ENCODE measurements around the gene ZNF83.

ZNF83 gene

GRCh38 chr19:52660981-52661380 is 22.8 kb upstream of the ZNF83 start:
- TF ChIP-seq ISL1 (CRISPR knock-in tag; IDR thresholded peaks at IDR 0.05) (no peak), CREB5 (CRISPR knock-in tag; IDR thresholded peaks at IDR 0.05; ENCODE audit: low read depth) (no peak), POU6F1 (CRISPR knock-in tag; IDR thresholded peaks at IDR 0.05; ENCODE audit: borderline replicate concordance, low read depth) (no peak), TCF4 (CRISPR knock-in tag; IDR thresholded peaks at IDR 0.05; ENCODE audit: borderline replicate concordance) (no peak), OSR1 (CRISPR knock-in tag; IDR thresholded peaks at IDR 0.05) (no peak), PATZ1 (CRISPR knock-in tag; IDR thresholded peaks at IDR 0.05; ENCODE audit: borderline replicate concordance) (no peak), ZC3H10 (CRISPR knock-in tag; IDR thresholded peaks at IDR 0.05) (no peak), CSRNP3 (CRISPR knock-in tag; IDR thresholded peaks at IDR 0.05) (no peak), BACH2 (CRISPR knock-in tag; IDR thresholded peaks at IDR 0.05; ENCODE audit: borderline replicate concordance) (no peak), ARNTL (CRISPR knock-in tag; IDR thresholded peaks at IDR 0.05; ENCODE audit: borderline replicate concordance, low read depth) (no peak), ESRRG (CRISPR knock-in tag; IDR thresholded peaks at IDR 0.05) (no peak), RARB (CRISPR knock-in tag; IDR thresholded peaks at IDR 0.05) (no peak), ZNF8 (CRISPR knock-in tag; IDR thresholded peaks at IDR 0.05) (no peak), CSDC2 (CRISPR knock-in tag; IDR thresholded peaks at IDR 0.05) (no peak), SNAI2 (CRISPR knock-in tag; IDR thresholded peaks at IDR 0.05) (no peak), GLIS3 (CRISPR knock-in tag; IDR thresholded peaks at IDR 0.05) (no peak), PPARA (CRISPR knock-in tag; IDR thresholded peaks at IDR 0.05; ENCODE audit: borderline replicate concordance) (no peak)
- TF ChIP-seq, protein P1, sequence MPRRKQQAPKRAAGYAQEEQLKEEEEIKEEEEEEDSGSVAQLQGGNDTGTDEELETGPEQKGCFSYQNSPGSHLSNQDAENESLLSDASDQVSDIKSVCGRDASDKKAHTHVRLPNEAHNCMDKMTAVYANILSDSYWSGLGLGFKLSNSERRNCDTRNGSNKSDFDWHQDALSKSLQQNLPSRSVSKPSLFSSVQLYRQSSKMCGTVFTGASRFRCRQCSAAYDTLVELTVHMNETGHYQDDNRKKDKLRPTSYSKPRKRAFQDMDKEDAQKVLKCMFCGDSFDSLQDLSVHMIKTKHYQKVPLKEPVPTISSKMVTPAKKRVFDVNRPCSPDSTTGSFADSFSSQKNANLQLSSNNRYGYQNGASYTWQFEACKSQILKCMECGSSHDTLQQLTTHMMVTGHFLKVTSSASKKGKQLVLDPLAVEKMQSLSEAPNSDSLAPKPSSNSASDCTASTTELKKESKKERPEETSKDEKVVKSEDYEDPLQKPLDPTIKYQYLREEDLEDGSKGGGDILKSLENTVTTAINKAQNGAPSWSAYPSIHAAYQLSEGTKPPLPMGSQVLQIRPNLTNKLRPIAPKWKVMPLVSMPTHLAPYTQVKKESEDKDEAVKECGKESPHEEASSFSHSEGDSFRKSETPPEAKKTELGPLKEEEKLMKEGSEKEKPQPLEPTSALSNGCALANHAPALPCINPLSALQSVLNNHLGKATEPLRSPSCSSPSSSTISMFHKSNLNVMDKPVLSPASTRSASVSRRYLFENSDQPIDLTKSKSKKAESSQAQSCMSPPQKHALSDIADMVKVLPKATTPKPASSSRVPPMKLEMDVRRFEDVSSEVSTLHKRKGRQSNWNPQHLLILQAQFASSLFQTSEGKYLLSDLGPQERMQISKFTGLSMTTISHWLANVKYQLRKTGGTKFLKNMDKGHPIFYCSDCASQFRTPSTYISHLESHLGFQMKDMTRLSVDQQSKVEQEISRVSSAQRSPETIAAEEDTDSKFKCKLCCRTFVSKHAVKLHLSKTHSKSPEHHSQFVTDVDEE (CRISPR knock-in tag; IDR thresholded peaks at IDR 0.05): no peak
- no peak for ATAC-seq

DNA sequence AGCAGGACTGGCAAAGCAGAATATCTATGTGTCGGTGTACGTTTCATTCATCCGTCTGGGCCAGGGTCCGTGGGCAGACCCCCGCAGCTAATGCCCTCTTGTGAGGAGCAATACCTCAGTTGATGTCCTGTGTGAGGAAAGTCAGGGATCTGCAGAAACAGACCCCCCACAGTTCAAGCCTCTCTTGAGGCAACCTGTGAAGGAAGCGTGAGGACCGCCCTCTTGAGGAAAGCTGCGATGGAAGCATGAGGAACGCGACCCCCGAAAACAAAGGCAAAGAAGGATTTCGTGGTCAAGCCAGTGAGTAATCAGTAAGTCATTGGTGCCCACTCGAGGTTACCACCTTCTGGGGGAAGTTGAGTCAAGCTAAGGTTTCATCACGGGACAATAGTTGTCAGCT is 20.9 kb upstream of the ZNF83 start:
- ATAC-seq: no peak
- TF ChIP-seq OSR1 (CRISPR knock-in tag; IDR thresholded peaks at IDR 0.05): no peak
- no peak for TF ChIP-seq ARNTL (CRISPR knock-in tag; IDR thresholded peaks at IDR 0.05; ENCODE audit: borderline replicate concordance, low read depth)
- TF ChIP-seq, protein P1 (CRISPR knock-in tag; IDR thresholded peaks at IDR 0.05): no peak

DNA sequence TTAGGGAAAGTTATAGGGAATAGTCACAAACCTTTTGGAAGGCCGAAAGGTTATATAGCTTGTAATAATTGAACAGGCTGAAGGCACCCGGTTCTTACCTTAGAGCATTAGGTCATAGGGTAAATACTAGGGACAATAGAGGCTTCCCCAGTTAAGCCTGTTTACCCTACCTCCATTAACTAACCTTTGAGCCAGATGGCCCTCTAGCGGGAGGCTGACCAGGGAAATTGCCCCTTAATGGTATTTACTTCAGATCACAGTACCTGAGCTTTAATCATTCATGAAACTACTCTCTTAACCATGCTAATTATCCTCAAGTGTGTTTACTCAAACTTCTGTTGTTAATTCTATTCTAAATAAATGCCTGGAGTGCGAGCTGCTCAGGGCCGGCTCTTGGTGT is 20.4 kb upstream of the ZNF83 start:
- ATAC-seq: no peak
- TF ChIP-seq ESRRG (CRISPR knock-in tag; IDR thresholded peaks at IDR 0.05) (no peak), CSDC2 (CRISPR knock-in tag; IDR thresholded peaks at IDR 0.05) (no peak), GLIS3 (CRISPR knock-in tag; IDR thresholded peaks at IDR 0.05) (no peak), RARB (CRISPR knock-in tag; IDR thresholded peaks at IDR 0.05) (no peak), TCF4 (CRISPR knock-in tag; IDR thresholded peaks at IDR 0.05; ENCODE audit: borderline replicate concordance) (no peak), CREB5 (CRISPR knock-in tag; IDR thresholded peaks at IDR 0.05; ENCODE audit: low read depth) (no peak)
